Neural progenitor cell (in vitro differentiated cells): Measurements from ENCODE around the gene DDX18. TPM values are rescaled to one million over a fixed set of nuclear protein-coding genes. Genes with fewer than 3 reads are reported as not detected.

Source experiments
- DNase-seq: peaks from one replicate; pipeline ENCODE4 v3.0.0-alpha.2; 2016; ENCODE audit warnings: low spot score
- H2AFZ ChIP-seq: fragments of 200-600 bp; sonication (generic); replicated peaks from 2 replicates; pipeline ENCODE4 v1.6.1; 2016; ENCODE audit warnings: antibody characterized with exemption
- H3F3A ChIP-seq: fragments of 200-600 bp; sonication (generic); 2 replicates; pipeline ENCODE4 v1.6.1; 2016; ENCODE audit warnings: antibody characterized with exemption, low read depth
- H3K27ac ChIP-seq: fragments of 200-600 bp; sonication (generic); 2 replicates; pipeline ENCODE4 v1.5.1; 2016; ENCODE audit warnings: mild to moderate bottlenecking
- H3K27me3 ChIP-seq: fragments of 200-600 bp; sonication (generic); 2 replicates; pipeline ENCODE4 v1.6.1; 2016; ENCODE audit warnings: mild to moderate bottlenecking, moderate library complexity
- H3K36me3 ChIP-seq: fragments of 200-600 bp; sonication (generic); 2 replicates; pipeline ENCODE4 v1.5.1; 2016
- H3K4me1 ChIP-seq: fragments of 200-600 bp; sonication (generic); 2 replicates; pipeline ENCODE4 v1.6.1; 2016; ENCODE audit warnings: mixed run types
- H3K4me2 ChIP-seq: fragments of 200-600 bp; sonication (generic); 2 replicates; pipeline ENCODE4 v1.6.1; 2016
- H3K4me3 ChIP-seq: fragments of 200-600 bp; sonication (generic); 2 replicates; pipeline ENCODE4 v1.5.1; 2016
- H3K79me2 ChIP-seq: fragments of 200-600 bp; sonication (generic); 2 replicates; pipeline ENCODE4 v1.6.1; 2016; ENCODE audit warnings: low read depth
- H3K9ac ChIP-seq: fragments of 200-600 bp; sonication (generic); 2 replicates; pipeline ENCODE4 v1.6.1; 2016
- H3K9me3 ChIP-seq: fragments of 200-600 bp; sonication (generic); 2 replicates; pipeline ENCODE4 v1.5.1; 2016; ENCODE audit warnings: low read depth
- H4K20me1 ChIP-seq: fragments of 200-600 bp; sonication (generic); 2 replicates; pipeline ENCODE4 v1.6.1; 2016; ENCODE audit warnings: low read depth
- H3K27ac Mint-ChIP-seq: 3 replicates; pipeline ENCODE4 v1.8.0; 2021; ENCODE audit warnings: mixed read lengths
- H3K27me3 Mint-ChIP-seq: 2 replicates; pipeline ENCODE4 v1.8.0; 2022; ENCODE audit warnings: low read depth, mild to moderate bottlenecking, inconsistent platforms, moderate library complexity, mixed read lengths; ENCODE audit not compliant: insufficient read depth
- H3K36me3 Mint-ChIP-seq: 3 replicates; pipeline ENCODE4 v1.8.0; 2021; ENCODE audit warnings: mixed read lengths
- H3K4me1 Mint-ChIP-seq: 3 replicates; pipeline ENCODE4 v1.8.0; 2021; ENCODE audit warnings: mixed read lengths
- H3K4me3 Mint-ChIP-seq: 3 replicates; pipeline ENCODE4 v1.8.0; 2021; ENCODE audit warnings: mild to moderate bottlenecking, moderate library complexity, mixed read lengths
- H3K9me3 Mint-ChIP-seq: 3 replicates; pipeline ENCODE4 v1.8.0; 2020; ENCODE audit warnings: mixed read lengths
- EZH2 ChIP-seq: fragments of 200-600 bp; sonication (generic); IDR thresholded peaks from 2 replicates; pipeline ENCODE4 v1.6.1; 2017; ENCODE audit warnings: antibody characterized with exemption, mild to moderate bottlenecking, moderate library complexity
- EZH2phosphoT487 ChIP-seq: fragments of 200-600 bp; sonication (generic); IDR thresholded peaks from 2 replicates; pipeline ENCODE4 v1.6.1; 2017; ENCODE audit warnings: antibody characterized with exemption
- total RNA-seq: library from RNA; depleted of rRNA; stranded (reverse); fragments of >200 nt; gene quantifications from 2 replicates; pipeline ENCODE4 v1.2.3, GENCODE V29; 2015; ENCODE audit warnings: low replicate concordance
- TF ChIP-seq, protein P1 (sequence below): fragments of 200-600 bp; sonication (generic); IDR thresholded peaks from 2 replicates; pipeline ENCODE4 v1.5.1; 2017; ENCODE audit warnings: antibody characterized with exemption, mild to moderate bottlenecking

DDX18 gene
- total RNA-seq, 1 donor from 2014 or later, result 87.0 TPM

GRCh38 chr2:117853316-117853715 lies 38.8 kb downstream of the DDX18 start:
- H3K9me3 ChIP-seq, result no peaks in the 10 kb centered on the region
- no peak overlapping the region for H3K4me2 ChIP-seq
- H3K9ac ChIP-seq, result no peak overlapping the region
- H2AFZ ChIP-seq, result no peak overlapping the region
- peaks cover 16% of the 10 kb centered on the region for H3K4me1 Mint-ChIP-seq
- DNase-seq, result no peak
- no peaks in the 10 kb centered on the region for H3K36me3 ChIP-seq
- H3K27me3 Mint-ChIP-seq, result peaks cover 12% of the 10 kb centered on the region
- no peaks in the 10 kb centered on the region for H3K9me3 Mint-ChIP-seq
- no peaks in the 10 kb centered on the region for H3F3A ChIP-seq
- no peak overlapping the region for H3K4me3 Mint-ChIP-seq
- H3K27ac ChIP-seq, result no peak overlapping the region
- H3K4me3 ChIP-seq, result no peak overlapping the region
- H3K27ac Mint-ChIP-seq, result no peak overlapping the region
- H3K4me1 ChIP-seq, result peaks cover 13% of the 10 kb centered on the region
- no peaks in the 10 kb centered on the region for H3K27me3 ChIP-seq
- no peaks in the 10 kb centered on the region for H3K79me2 ChIP-seq
- no peaks in the 10 kb centered on the region for H3K36me3 Mint-ChIP-seq
- no peaks in the 10 kb centered on the region for H4K20me1 ChIP-seq
- no peak for TF ChIP-seq EZH2phosphoT487
- no peak for TF ChIP-seq EZH2
- TF ChIP-seq, protein P1, sequence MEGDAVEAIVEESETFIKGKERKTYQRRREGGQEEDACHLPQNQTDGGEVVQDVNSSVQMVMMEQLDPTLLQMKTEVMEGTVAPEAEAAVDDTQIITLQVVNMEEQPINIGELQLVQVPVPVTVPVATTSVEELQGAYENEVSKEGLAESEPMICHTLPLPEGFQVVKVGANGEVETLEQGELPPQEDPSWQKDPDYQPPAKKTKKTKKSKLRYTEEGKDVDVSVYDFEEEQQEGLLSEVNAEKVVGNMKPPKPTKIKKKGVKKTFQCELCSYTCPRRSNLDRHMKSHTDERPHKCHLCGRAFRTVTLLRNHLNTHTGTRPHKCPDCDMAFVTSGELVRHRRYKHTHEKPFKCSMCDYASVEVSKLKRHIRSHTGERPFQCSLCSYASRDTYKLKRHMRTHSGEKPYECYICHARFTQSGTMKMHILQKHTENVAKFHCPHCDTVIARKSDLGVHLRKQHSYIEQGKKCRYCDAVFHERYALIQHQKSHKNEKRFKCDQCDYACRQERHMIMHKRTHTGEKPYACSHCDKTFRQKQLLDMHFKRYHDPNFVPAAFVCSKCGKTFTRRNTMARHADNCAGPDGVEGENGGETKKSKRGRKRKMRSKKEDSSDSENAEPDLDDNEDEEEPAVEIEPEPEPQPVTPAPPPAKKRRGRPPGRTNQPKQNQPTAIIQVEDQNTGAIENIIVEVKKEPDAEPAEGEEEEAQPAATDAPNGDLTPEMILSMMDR, result no peak

DNA sequence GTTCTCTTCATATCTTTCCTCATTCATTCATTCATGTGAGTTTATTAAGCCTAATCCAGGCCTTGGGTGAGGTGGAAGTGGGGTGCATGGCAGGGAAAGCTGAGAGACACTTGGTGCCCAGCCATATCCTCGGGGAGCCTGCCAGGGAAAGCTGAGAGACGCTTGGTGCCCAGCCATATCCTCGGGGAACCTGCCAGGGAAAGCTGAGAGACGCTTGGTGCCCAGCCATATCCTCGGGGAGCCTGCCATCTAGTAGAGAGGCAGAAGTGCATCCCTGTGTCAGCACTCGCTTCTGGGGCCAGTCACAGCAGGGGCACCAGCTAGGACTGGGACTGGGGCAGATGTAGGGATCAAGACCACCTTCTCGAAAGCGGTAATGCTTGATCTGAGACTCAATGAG lies 39.4 kb downstream of the DDX18 start:
- TF ChIP-seq EZH2 (no peak), EZH2phosphoT487 (no peak)
- TF ChIP-seq, protein P1, result no peak
- Histone ChIP-seq H3F3A (no peaks in the 10 kb centered on the region), H3K36me3 (no peaks in the 10 kb centered on the region), H3K4me2 (no peak overlapping the region), H3K27me3 (no peaks in the 10 kb centered on the region), H4K20me1 (no peaks in the 10 kb centered on the region), H3K4me1 (peaks cover 13% of the 10 kb centered on the region), H3K4me3 (no peak overlapping the region), H3K79me2 (no peaks in the 10 kb centered on the region), H3K9me3 (no peaks in the 10 kb centered on the region), H3K9ac (no peak overlapping the region), H2AFZ (no peak overlapping the region), H3K27ac (no peak overlapping the region)
- no peaks in the 10 kb centered on the region for H3K9me3 Mint-ChIP-seq
- peaks cover 13% of the 10 kb centered on the region for H3K27me3 Mint-ChIP-seq
- H3K36me3 Mint-ChIP-seq, result no peaks in the 10 kb centered on the region
- DNase-seq, result no peak
- H3K27ac Mint-ChIP-seq, result no peak overlapping the region
- H3K4me1 Mint-ChIP-seq, result peaks cover 16% of the 10 kb centered on the region
- H3K4me3 Mint-ChIP-seq, result no peak overlapping the region

GRCh38 chr2:117854610-117855009 lies 40.1 kb downstream of the DDX18 start:
- Mint-ChIP-seq H3K9me3 (no peaks in the 10 kb centered on the region), H3K27ac (no peak overlapping the region)
- no peaks in the 10 kb centered on the region for H3F3A ChIP-seq

More at GRCh38 chr2:117854610-117855009, 40.1 kb downstream of the DDX18 start:
- Histone ChIP-seq H3K9me3 (no peaks in the 10 kb centered on the region), H3K4me1 (peaks cover 12% of the 10 kb centered on the region), H3K36me3 (no peaks in the 10 kb centered on the region), H4K20me1 (no peaks in the 10 kb centered on the region), H3K4me3 (no peak overlapping the region), H3K79me2 (no peaks in the 10 kb centered on the region), H3K27me3 (no peaks in the 10 kb centered on the region), H2AFZ (no peak overlapping the region), H3K4me2 (no peak overlapping the region), H3K9ac (no peak overlapping the region), H3K27ac (no peak overlapping the region)
- Mint-ChIP-seq H3K27me3 (peaks cover 13% of the 10 kb centered on the region), H3K4me3 (no peak overlapping the region), H3K4me1 (peaks cover 10% of the 10 kb centered on the region), H3K36me3 (no peaks in the 10 kb centered on the region)
- TF ChIP-seq, protein P1, result no peak
- TF ChIP-seq EZH2 (no peak), EZH2phosphoT487 (no peak)
- no peak for DNase-seq
